GM12878 (cell line): ENCODE data around the gene GOLGA8A. TPM values are rescaled to one million over a fixed set of nuclear protein-coding genes. Genes with fewer than 3 reads are reported as not detected.
"Not testable (repeated sequence)": the region's sequence is repeated elsewhere in the genome, so short reads cannot be mapped to it uniquely, and the experiment has no call there.

Experiments used
- ATAC-seq: fragments of 200-7000 bp; cut with Tn5 transposase; 3 replicates; pipeline ENCODE4 v1.9.1; 2020; ENCODE audit warnings: mild to moderate bottlenecking, moderate library complexity
- BruUV-seq: library from RNA; stranded (reverse); fragments of 400-500 nt; replicated peaks from 2 replicates; lab custom pipeline; 2021; lab: Mats Ljungman, UMichigan
- CTCF ChIA-PET: fragments of 300-600 bp; sonication (Branson Sonifier 250); formaldehyde crosslinking; extraction: SDS; loops from one replicate; lab custom pipeline; 2021; ENCODE audit warnings: inconsistent platforms; lab: Yijun Ruan, JAX
- POLR2A ChIA-PET: fragments of 350-600 bp; formaldehyde crosslinking; extraction: SDS; loops from one replicate; lab custom pipeline; 2021; ENCODE audit warnings: inconsistent platforms; lab: Charles Lee
- RAD21 ChIA-PET: fragments of 300-600 bp; sonication (Branson Sonifier 250); formaldehyde crosslinking; loops from one replicate; lab custom pipeline; 2023; ENCODE audit warnings: antibody characterized with exemption; ENCODE audit not compliant: unreplicated experiment; lab: Charles Lee
- SMC1A ChIA-PET: fragments of 300-600 bp; sonication (Branson Sonifier 250); formaldehyde crosslinking; loops from one replicate; lab custom pipeline; 2023; ENCODE audit not compliant: unreplicated experiment, uncharacterized antibody; lab: Charles Lee
- DNase-seq: peaks from one replicate; pipeline ENCODE4 v3.0.0-alpha.2; 2011; ENCODE audit warnings: low read depth, low spot score
- FAIRE-seq: peaks from 3 replicates; lab custom pipeline; 2011; peaks lifted over from hg19 to GRCh38; lab: Jason Lieb, UNC
- H2AFZ ChIP-seq: 2 replicates; pipeline ENCODE4 v1.6.0; 2011; ENCODE audit warnings: low read depth, low read length, control low read depth; ENCODE audit not compliant: control insufficient read depth
- H3K27ac ChIP-seq: 2 replicates; pipeline ENCODE4 v1.5.1; 2011; ENCODE audit warnings: control low read depth; ENCODE audit not compliant: control insufficient read depth, insufficient read depth
- H3K27me3 ChIP-seq, 2 experiments: replicated peaks in 1 of 2; 2 replicates each; pipeline versions ENCODE4 v1.6.0 to v1.6.1; 2011; ENCODE audit warnings: low read length in 1 of 2; ENCODE audit not compliant: control insufficient read depth in 2 of 2, insufficient read depth in 2 of 2
- H3K36me3 ChIP-seq, 2 experiments: 2 replicates each; pipeline ENCODE4 v1.5.1; 2011; ENCODE audit warnings: low read length in 1 of 2; ENCODE audit not compliant: control insufficient read depth in 2 of 2, insufficient read depth in 2 of 2
- H3K4me1 ChIP-seq: 2 replicates; pipeline ENCODE4 v1.6.1; 2011; ENCODE audit warnings: mild to moderate bottlenecking, low read length, moderate library complexity, mixed read lengths; ENCODE audit not compliant: control insufficient read depth, insufficient read depth
- H3K4me2 ChIP-seq: 2 replicates; pipeline ENCODE4 v1.6.0; 2011; ENCODE audit warnings: control low read depth; ENCODE audit not compliant: control insufficient read depth, insufficient read depth
- H3K4me3 ChIP-seq: fragments of 200-600 bp; sonication (generic); 2 replicates; pipeline ENCODE4 v1.5.1; 2016
- H3K79me2 ChIP-seq: 2 replicates; pipeline ENCODE4 v1.6.0; 2011; ENCODE audit warnings: low read length; ENCODE audit not compliant: control insufficient read depth, insufficient read depth
- H3K9ac ChIP-seq: 2 replicates; pipeline ENCODE4 v1.8.0; 2011; ENCODE audit warnings: low read length, control low read depth, mixed read lengths; ENCODE audit not compliant: control insufficient read depth, insufficient read depth
- H3K9me3 ChIP-seq: replicated peaks from 3 replicates; pipeline ENCODE4 v1.5.1; 2011; ENCODE audit warnings: mild to moderate bottlenecking, low read length; ENCODE audit not compliant: control insufficient read depth, insufficient read depth
- H4K20me1 ChIP-seq: 2 replicates; pipeline ENCODE4 v1.6.0; 2011; ENCODE audit not compliant: control insufficient read depth, insufficient read depth
- IRF5 ChIP-seq: fragments of 450-650 bp; IDR thresholded peaks from 2 replicates; pipeline ENCODE4 v1.6.1; 2017; ENCODE audit warnings: borderline replicate concordance
- LARP7 ChIP-seq: fragments of 450-650 bp; IDR thresholded peaks from 2 replicates; pipeline ENCODE4 v1.6.1; 2017; ENCODE audit warnings: mild to moderate bottlenecking
- ZBTB4 ChIP-seq: fragments of 450-650 bp; formaldehyde crosslinking; IDR thresholded peaks from 2 replicates; pipeline ENCODE4 v1.4.0; 2022; ENCODE audit warnings: mild to moderate bottlenecking, moderate library complexity
- WGBS: methylation state at CpG from one replicate; pipeline ENCODE4 v1.1.6; 2016; ENCODE audit warnings: low lambda C conversion rate; ENCODE audit not compliant: insufficient replicate concordance, insufficient coverage; ENCODE audit errors: missing lambda C conversion rate; 5-methylcytosine and 5-hydroxymethylcytosine counted together
- in situ Hi-C: fragments of 300-500 bp; cut with MboI; formaldehyde crosslinking; loops from 9 replicates; pipeline ENCODE4 v1.14.3; 2018; ENCODE audit warnings: mixed read lengths
- intact Hi-C: fragments of 100-400 bp; cut with micrococcal nuclease; formaldehyde crosslinking; loops from one replicate; pipeline ENCODE4 v1.14.2; 2022; ENCODE audit not compliant: unreplicated experiment
- polyA plus RNA-seq, 11 experiments: library from polyadenylated mRNA; depleted of rRNA in 4 of 11; unstranded in 6 of 11; stranded (reverse) in 5 of 11; fragments of >200 nt; fragmentation: Nextera tagmentation in 4 of 11; fragmentation: Illumina TruSeq in 1 of 11; extraction: Ambion mirVana in 4 of 11; extraction: Trizol in 1 of 11; gene quantifications; 1 replicate in 1 of 11; 2 replicates in 10 of 11; pipeline versions ENCODE4 v1.2.1 to v1.2.3, GENCODE V29; 2011 to 2016; ENCODE audit warnings: inconsistent platforms in 2 of 11, missing spikeins in 2 of 11, low read depth in 1 of 11
- total RNA-seq, 4 experiments: library from RNA; depleted of rRNA in 3 of 4; stranded (reverse); fragments of >200 nt in 3 of 4; fragmentation: Illumina TruSeq in 1 of 4; extraction: Trizol in 1 of 4; gene quantifications; 2 replicates each; pipeline versions ENCODE4 v1.2.1 to v1.2.3, GENCODE V29; 2013 to 2021

Gene GOLGA8A
- total and polyA plus RNA-seq, 10 of the 15 experiments (the other 5 are each of a cell fraction or from before 2014, with no cell fraction given) = 14.5 to 132 (median 48.1) TPM

GRCh38 chr15:34434627-34435305 lies 2.8 kb downstream of the GOLGA8A start (continued):
- no peak for TF ChIP-seq ZBTB4 (CRISPR knock-in tag)
- TF ChIP-seq IRF5 = no peak
- no peak for TF ChIP-seq LARP7

- H3K9ac ChIP-seq, BruUV-seq, H3K4me1 ChIP-seq, H3K36me3 ChIP-seq, H3K4me3 ChIP-seq, H3K27ac ChIP-seq, RAD21 ChIA-PET, intact Hi-C loops, H3K4me2 ChIP-seq, in situ Hi-C loops, H3K9me3 ChIP-seq, SMC1A ChIA-PET, ATAC-seq, POLR2A ChIA-PET, CTCF ChIA-PET, H2AFZ ChIP-seq, FAIRE-seq, H3K27me3 ChIP-seq, H4K20me1 ChIP-seq, DNase-seq: not testable (repeated sequence)
- peaks cover 52% of the 10 kb centered on the region for H3K79me2 ChIP-seq
- WGBS = 79% methylated on average over 8 of the region's 11 CpGs
These were observed 3.5 kb downstream of the GOLGA8A start for GRCh38 chr15:34433956-34434626.

- H3K9ac ChIP-seq, RAD21 ChIA-PET, H3K27ac ChIP-seq, H4K20me1 ChIP-seq, H3K4me3 ChIP-seq, SMC1A ChIA-PET, intact Hi-C loops, H3K36me3 ChIP-seq, H2AFZ ChIP-seq, CTCF ChIA-PET, H3K4me1 ChIP-seq, BruUV-seq, ATAC-seq, in situ Hi-C loops, H3K27me3 ChIP-seq, POLR2A ChIA-PET, H3K4me2 ChIP-seq, H3K9me3 ChIP-seq, DNase-seq, FAIRE-seq: not testable (repeated sequence)
- 82% methylated on average over 8 of the region's 8 CpGs for WGBS
- peaks cover 29% of the 10 kb centered on the region for H3K79me2 ChIP-seq
These were observed 7.0 kb downstream of the GOLGA8A start for GRCh38 chr15:34430642-34431041.
